Right lobe of liver (tissue), 4 donors: ENCODE results near the gene CYTH1.

Experiments
- CTCF ChIP-seq, 4 donors: fragments of 200-600 bp in 3 of 4; fragments of 450-650 bp in 1 of 4; IDR thresholded peaks; one replicate each; pipeline versions ENCODE4 v1.5.1 to v1.8.0; 2016 to 2022; ENCODE audit warnings: antibody characterized with exemption in 4 of 4, mild to moderate bottlenecking in 2 of 4
- POLR2A ChIP-seq: fragments of 450-650 bp; IDR thresholded peaks from one replicate; pipeline ENCODE4 v1.6.1; 2017; ENCODE audit warnings: antibody characterized with exemption, mild to moderate bottlenecking
- donor health status: DM: no; HTN: no; CAD: no.
- donor health status: DM: no; HTN: no; CAD: no.
- donor health status: DM: no; HTN: yes; CAD: no.

GRCh38 chr17:78659546-78659945 is 122.5 kb downstream of the CYTH1 start:
- no peak for TF ChIP-seq CTCF (IDR thresholded peaks at IDR 0.05)
- no peak for TF ChIP-seq POLR2A
